WI38 (cell line): ENCODE results near the gene SH3RF3.

ENCODE experiments used
- H3K4me3 ChIP-seq: 2 replicates; pipeline ENCODE4 v1.5.1; 2011; ENCODE audit warnings: low read depth, mild to moderate bottlenecking, control low read depth, low read length
- TF ChIP-seq, protein P1 (sequence below): IDR thresholded peaks from 2 replicates; pipeline ENCODE4 v1.5.1; 2012; ENCODE audit warnings: low read depth, mild to moderate bottlenecking, control low read depth, low read length

SH3RF3 gene

DNA sequence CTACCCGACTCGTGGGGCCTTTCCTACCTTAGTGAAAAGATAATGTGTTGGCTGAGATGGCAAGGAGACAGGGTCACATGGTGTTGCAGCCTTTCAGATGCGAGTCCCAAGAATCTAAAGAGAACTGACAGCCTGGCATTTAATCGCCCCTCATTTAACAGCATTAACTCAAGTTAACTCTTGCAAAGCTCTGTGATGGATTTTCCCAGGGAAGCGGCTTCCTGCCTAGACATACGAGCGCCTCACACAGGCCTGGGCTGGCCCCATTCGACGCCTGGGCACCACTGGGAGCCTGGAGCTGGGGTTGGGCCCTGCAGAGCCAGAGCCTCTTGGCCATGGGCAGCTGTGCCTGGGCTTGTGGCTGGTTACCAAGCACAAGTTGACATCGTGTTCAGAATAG lies 344.0 kb downstream of the SH3RF3 start:
- H3K4me3 ChIP-seq, result no peak overlapping the region
- TF ChIP-seq, protein P1, sequence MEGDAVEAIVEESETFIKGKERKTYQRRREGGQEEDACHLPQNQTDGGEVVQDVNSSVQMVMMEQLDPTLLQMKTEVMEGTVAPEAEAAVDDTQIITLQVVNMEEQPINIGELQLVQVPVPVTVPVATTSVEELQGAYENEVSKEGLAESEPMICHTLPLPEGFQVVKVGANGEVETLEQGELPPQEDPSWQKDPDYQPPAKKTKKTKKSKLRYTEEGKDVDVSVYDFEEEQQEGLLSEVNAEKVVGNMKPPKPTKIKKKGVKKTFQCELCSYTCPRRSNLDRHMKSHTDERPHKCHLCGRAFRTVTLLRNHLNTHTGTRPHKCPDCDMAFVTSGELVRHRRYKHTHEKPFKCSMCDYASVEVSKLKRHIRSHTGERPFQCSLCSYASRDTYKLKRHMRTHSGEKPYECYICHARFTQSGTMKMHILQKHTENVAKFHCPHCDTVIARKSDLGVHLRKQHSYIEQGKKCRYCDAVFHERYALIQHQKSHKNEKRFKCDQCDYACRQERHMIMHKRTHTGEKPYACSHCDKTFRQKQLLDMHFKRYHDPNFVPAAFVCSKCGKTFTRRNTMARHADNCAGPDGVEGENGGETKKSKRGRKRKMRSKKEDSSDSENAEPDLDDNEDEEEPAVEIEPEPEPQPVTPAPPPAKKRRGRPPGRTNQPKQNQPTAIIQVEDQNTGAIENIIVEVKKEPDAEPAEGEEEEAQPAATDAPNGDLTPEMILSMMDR, result no peak

DNA sequence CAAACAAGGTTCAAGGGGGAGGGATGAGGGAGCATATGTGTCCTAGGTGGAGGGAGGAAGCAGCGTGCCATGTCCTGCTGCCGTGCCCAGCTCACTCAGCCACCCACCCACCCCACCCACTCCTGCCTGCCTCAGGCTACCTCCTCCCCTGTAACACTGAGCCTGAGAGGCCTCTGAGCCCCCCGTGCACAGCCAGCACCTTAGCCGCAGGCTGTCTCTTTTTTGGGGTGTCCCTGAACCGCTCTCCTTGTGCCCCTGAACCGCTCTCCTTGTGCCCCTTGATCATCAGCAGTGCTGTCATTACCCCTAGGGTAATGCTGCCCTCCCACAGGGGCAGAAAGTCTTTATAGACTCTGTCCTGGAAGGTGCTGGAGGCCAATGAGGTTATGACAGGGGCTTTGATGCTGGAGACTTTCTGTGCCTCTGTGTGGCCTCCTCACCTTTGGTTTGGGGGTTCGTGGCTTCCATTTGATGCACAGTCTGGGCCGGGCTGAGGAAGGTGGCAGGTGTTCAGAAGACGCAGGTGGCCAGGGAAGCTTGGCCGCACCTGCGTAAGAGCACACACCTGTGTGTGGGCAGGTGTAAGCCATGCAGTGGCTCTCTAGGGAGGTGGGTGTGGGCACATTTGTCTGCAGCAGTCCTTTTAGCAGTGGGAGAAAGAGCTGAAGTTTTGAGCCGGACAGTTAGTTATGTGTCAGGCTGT lies 344.8 kb downstream of the SH3RF3 start:
- no peak overlapping the region for H3K4me3 ChIP-seq
- TF ChIP-seq, protein P1, result no peak

DNA sequence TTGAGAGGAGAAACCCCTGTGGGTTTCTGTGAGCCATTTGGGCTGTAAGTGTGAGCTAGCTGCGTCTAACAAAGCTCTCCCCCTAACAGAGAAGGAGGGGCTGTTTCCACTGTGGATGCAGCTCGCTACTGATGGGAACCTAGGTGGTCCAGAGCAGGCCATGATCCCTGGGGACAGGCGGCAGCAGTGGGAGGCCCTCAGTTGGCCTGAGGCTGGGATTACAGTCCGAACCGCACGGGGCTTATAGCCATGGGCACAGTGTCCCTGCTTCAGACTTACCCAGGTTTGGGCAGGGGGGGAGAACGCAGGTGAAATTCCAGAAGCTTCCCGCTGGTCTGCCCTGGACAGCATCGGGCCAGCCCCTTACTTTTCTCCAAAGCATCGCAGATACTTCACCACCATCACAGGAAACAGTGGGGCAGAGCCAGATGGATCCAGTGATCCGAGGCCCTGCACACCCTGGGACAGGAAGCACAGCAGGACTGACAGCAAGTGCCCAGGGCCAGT lies 345.4 kb downstream of the SH3RF3 start:
- TF ChIP-seq, protein P1, result no peak
- no peak overlapping the region for H3K4me3 ChIP-seq

DNA sequence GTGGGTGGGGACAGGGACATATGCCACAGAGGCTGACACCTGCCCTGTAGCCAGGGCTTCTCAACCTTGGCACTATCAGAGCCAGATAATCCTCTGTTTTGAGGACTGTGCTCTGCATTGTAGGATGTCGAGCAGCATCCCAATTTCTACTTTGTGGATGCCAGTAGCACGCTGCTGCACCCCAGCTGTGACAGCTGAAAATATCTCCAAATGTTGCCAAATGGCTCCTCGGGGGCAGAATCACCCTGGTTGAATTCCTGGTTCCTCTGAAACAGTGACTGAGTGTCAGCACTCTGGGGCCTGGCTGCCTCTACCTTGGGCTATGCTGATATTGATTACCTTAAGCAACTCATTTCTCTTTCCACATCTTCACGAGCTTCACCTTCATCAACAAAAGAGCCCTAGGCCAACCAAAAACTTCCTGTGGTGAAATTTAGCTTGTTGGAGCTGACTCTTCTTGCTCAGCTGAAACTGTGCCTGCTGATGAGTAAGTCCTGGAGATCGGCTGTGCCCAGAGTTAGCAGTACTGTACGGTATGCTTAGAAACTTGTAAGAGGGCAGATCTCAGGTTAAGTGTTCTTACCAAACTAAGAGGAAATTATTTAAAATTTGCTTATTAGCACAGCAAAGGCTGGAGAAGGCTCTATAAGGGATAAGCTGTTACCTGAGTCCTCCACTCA lies 346.7 kb downstream of the SH3RF3 start:
- TF ChIP-seq, protein P1, result no peak
- no peak overlapping the region for H3K4me3 ChIP-seq

DNA sequence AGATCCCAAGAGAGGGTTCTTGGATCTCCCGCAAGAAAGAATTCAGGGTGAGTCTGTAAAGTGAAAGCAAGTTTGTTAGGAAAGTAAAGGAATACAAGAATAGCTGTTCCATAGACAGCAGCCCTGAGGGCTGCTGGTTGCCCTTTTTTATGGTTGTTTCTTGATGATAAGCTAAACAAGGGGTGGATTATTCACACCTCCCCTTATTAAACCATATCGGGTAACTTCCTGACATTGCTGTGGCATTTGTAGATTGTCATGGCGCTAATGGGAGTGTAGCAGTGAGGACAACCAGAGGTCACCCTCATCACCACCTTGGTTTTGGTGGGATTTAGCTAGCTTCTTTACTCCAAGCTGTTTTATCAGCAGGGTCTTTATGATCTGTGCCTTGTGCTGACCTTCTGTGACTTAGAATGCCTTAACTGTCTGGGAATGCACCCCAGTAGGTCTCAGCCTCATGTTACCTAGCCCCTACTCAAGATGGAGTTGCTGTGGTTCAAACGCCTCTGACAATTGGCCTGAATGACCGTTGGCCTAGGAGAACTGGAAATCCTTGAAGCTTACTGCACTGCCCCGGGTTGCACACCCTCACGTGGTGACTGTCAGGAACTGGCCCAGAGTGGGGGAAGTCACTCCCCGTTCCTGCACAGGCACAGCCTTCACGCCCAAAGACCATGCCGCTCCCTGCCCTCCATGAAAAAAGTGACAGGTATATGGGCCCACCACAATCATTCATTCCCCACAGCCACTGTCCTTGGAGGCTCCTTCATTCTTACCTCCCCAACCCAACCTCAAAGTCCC lies 347.8 kb downstream of the SH3RF3 start:
- TF ChIP-seq, protein P1, result no peak
- no peak overlapping the region for H3K4me3 ChIP-seq

DNA sequence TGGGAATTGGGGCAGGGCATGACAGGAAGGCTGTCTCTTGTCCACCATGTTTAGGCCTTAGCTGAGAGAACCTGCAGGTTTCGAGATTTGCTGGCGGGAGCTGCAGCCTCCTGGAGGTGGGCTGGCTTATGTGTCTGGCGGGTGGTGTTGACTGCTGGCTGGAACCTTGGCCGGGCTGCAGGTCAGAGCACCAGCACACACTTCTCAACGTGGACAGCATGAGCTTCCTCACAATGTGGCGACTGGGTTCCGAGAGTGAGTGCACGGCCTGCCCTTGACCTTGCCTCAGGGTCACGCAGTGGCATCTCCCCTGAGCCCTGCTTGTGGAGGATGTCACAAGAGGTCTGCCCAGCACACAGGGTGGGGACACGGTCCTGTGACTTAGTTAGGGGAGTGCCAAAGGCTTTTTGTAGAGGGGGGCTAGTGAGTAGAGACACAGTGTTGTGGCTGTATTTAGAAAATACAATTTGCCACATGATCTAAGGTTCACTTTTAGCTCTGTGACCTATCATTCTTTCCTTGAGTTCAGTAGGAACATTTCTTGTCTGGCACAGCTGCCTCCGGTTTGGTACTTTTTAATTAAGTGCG lies 350.0 kb downstream of the SH3RF3 start:
- TF ChIP-seq, protein P1, result no peak
- no peak overlapping the region for H3K4me3 ChIP-seq
